H1 (cell line): ENCODE measurements around the gene ZFP36L1.

ENCODE experiments used
- CTCF ChIP-seq, 3 experiments: IDR thresholded peaks; 1 replicate in 2 of 3; 2 replicates in 1 of 3; pipeline versions ENCODE4 v1.5.1 to v1.6.1; 2011; ENCODE audit warnings: low read length in 3 of 3, mild to moderate bottlenecking in 3 of 3, inconsistent platforms in 2 of 3, low read depth in 1 of 3, moderate library complexity in 1 of 3; ENCODE audit not compliant: insufficient read depth in 1 of 3; ENCODE audit errors: control extremely low read depth in 1 of 3
- EZH2 ChIP-seq: fragments of 200-600 bp; sonication (generic); IDR thresholded peaks from 2 replicates; pipeline ENCODE4 v1.7.1; 2012; ENCODE audit warnings: low read depth, mild to moderate bottlenecking, moderate library complexity, low read length, inconsistent platforms; ENCODE audit not compliant: severe bottlenecking
- FOSL1 ChIP-seq: IDR thresholded peaks from 2 replicates; pipeline ENCODE4 v1.6.1; 2011; ENCODE audit warnings: mild to moderate bottlenecking, low read depth, low read length, moderate library complexity; ENCODE audit not compliant: insufficient read depth
- SP2 ChIP-seq: IDR thresholded peaks from 2 replicates; pipeline ENCODE4 v1.6.1; 2012; ENCODE audit warnings: mild to moderate bottlenecking, low read length, inconsistent platforms
- TCF12 ChIP-seq: IDR thresholded peaks from 2 replicates; pipeline ENCODE4 v1.6.1; 2011; ENCODE audit warnings: low read depth, mild to moderate bottlenecking, low read length

GRCh38 chr14:68787092-68787992 lies 5.5 kb downstream of the ZFP36L1 start:
- TF ChIP-seq TCF12 (no peak), CTCF (IDR thresholded peaks at IDR 0.05; ENCODE audit: control extremely low read depth in 1 of 3, insufficient read depth in 1 of 3, low read depth in 1 of 3, low read length in 3 of 3) (no peak), SP2 (no peak), FOSL1 (no peak), EZH2 (no peak)
